Astrocyte of the spinal cord (primary cell): ENCODE results near the gene ELP1.

Source experiments
- DNase-seq: peaks from one replicate; pipeline ENCODE4 v3.0.0; 2011; ENCODE audit warnings: low read depth, low spot score
- H3K4me3 ChIP-seq: 2 replicates; pipeline ENCODE4 v1.5.1; 2011; ENCODE audit warnings: low read depth, mild to moderate bottlenecking, low read length, moderate library complexity
- CTCF ChIP-seq: IDR thresholded peaks from 2 replicates; pipeline ENCODE4 v1.5.1; 2012; ENCODE audit warnings: low read depth, mild to moderate bottlenecking, low read length, inconsistent platforms
- in situ Hi-C: cut with HindIII; loops from 2 replicates; pipeline ENCODE4 v1.10.0; 2017; ENCODE audit warnings: low sequenced_read_pairs

ELP1 gene

GRCh38 chr9:108838017-108838416, 95.9 kb downstream of the ELP1 start:
- no peak for DNase-seq
- no peak overlapping the region for H3K4me3 ChIP-seq
- in situ Hi-C loops = no loop called here
- no peak for TF ChIP-seq CTCF

GRCh38 chr9:108837530-108837929, 96.4 kb downstream of the ELP1 start:
- in situ Hi-C loops = no loop called here
- TF ChIP-seq CTCF = no peak
- no peak overlapping the region for H3K4me3 ChIP-seq

GRCh38 chr9:108836781-108837180, 97.1 kb downstream of the ELP1 start:
- in situ Hi-C loops = no loop called here
- no peak for DNase-seq
- TF ChIP-seq CTCF = no peak
- H3K4me3 ChIP-seq = no peak overlapping the region

More at GRCh38 chr9:108837530-108837929, 96.4 kb downstream of the ELP1 start:
- no peak for DNase-seq

GRCh38 chr9:108836319-108836718, 97.6 kb downstream of the ELP1 start:
- in situ Hi-C loops = no loop called here
- TF ChIP-seq CTCF = no peak

GRCh38 chr9:108835831-108836230, 98.1 kb downstream of the ELP1 start:
- TF ChIP-seq CTCF = no peak
- H3K4me3 ChIP-seq = no peak overlapping the region
- DNase-seq = no peak
- in situ Hi-C loops = no loop called here

More at GRCh38 chr9:108836319-108836718, 97.6 kb downstream of the ELP1 start:
- H3K4me3 ChIP-seq = no peak overlapping the region
- no peak for DNase-seq

GRCh38 chr9:108834959-108835665, 98.8 kb downstream of the ELP1 start:
- no peak for DNase-seq
- no peak for TF ChIP-seq CTCF
- H3K4me3 ChIP-seq = no peak overlapping the region
- in situ Hi-C loops = no loop called here
